Ovary (tissue), 9 donors: ENCODE measurements around the gene SRCIN1. TPM values are rescaled to one million over a fixed set of nuclear protein-coding genes. Genes with fewer than 3 reads are reported as not detected.

Experiments
- DNase-seq, 5 donors: peaks; one replicate each; pipeline ENCODE4 v3.0.0-alpha.2; 2019 to 2020
- H3K27ac ChIP-seq, 2 donors: fragments of 200-600 bp; one replicate each; pipeline versions ENCODE4 v1.5.1 to v1.8.0; 2019 to 2022
- H3K27me3 ChIP-seq: fragments of 200-600 bp; one replicate; pipeline ENCODE4 v1.8.0; 2022
- H3K36me3 ChIP-seq: fragments of 200-600 bp; sonication (generic); one replicate; pipeline ENCODE4 v1.5.1; 2019
- H3K4me1 ChIP-seq: one replicate; pipeline ENCODE4 v1.8.1; 2013; ENCODE audit warnings: mild to moderate bottlenecking, moderate library complexity; ENCODE audit not compliant: insufficient read depth
- H3K4me3 ChIP-seq: fragments of 200-600 bp; sonication (generic); one replicate; pipeline ENCODE4 v1.5.1; 2017
- H3K9me3 ChIP-seq, 2 donors: fragments of 200-600 bp in 1 of 2; sonication (generic) in 1 of 2; one replicate each; pipeline versions ENCODE4 v1.5.1 to v1.8.1; 2013 to 2019; ENCODE audit warnings: mild to moderate bottlenecking in 1 of 2, moderate library complexity in 1 of 2
- CTCF ChIP-seq, 3 donors: fragments of 450-650 bp in 2 of 3; fragments of 200-600 bp in 1 of 3; IDR thresholded peaks; one replicate each; pipeline versions ENCODE4 v1.5.1 to v1.8.0; 2016 to 2022; ENCODE audit warnings: antibody characterized with exemption in 3 of 3, mild to moderate bottlenecking in 1 of 3
- EP300 ChIP-seq: sonication (generic); formaldehyde crosslinking; IDR thresholded peaks from one replicate; pipeline ENCODE4 v1.6.1; 2017; ENCODE audit warnings: antibody characterized with exemption
- POLR2A ChIP-seq: fragments of 450-650 bp; IDR thresholded peaks from one replicate; pipeline ENCODE4 v1.6.1; 2017; ENCODE audit warnings: antibody characterized with exemption, mild to moderate bottlenecking, moderate library complexity
- WGBS, 3 donors: extraction: QIAGEN DNeasy Blood & Tissue Kit in 1 of 3; methylation state at CpG; one replicate each; pipeline versions ENCODE4 v1.1.5 to v1.1.7; 2013 to 2017; 5-methylcytosine and 5-hydroxymethylcytosine counted together
- intact Hi-C, 4 donors: fragments of 100-400 bp; cut with DNase I; formaldehyde crosslinking; loops; one replicate each; pipeline versions ENCODE4 v1.11.0 to v1.15.1; 2022 to 2023
- polyA plus RNA-seq, 2 donors: library from polyadenylated mRNA; stranded (reverse); fragments of 200-250 nt in 1 of 2; fragments of 350-450 nt in 1 of 2; fragmentation: Illumina TruSeq in 1 of 2; extraction: RNeasy Lipid Tissue Mini Kit (QIAGEN cat#74804) in 1 of 2; gene quantifications; one replicate each; pipeline ENCODE4 v1.2.3, GENCODE V29; 2013 to 2014
- total RNA-seq, 7 donors: library from RNA; depleted of rRNA in 2 of 7; stranded (reverse); fragments of >200 nt in 2 of 7; fragmentation: NEBNext Ultra II Directional in 3 of 7; extraction: Animal tissue kit (Norgen Biotek cat#: 25700) in 3 of 7; gene quantifications; one replicate each; pipeline versions ENCODE4 v1.1.0 to v1.2.4, GENCODE V29; 2016 to 2023
- donor health status: DM: no; HTN: no; CAD: no; lungs with moderate emphysema.
- donor health status: DM: no; HTN: no; CAD: no.
- donor health status: Bipolar disorder and iron deficiency.
- donor health status: DM: yes; HTN: yes; CAD: no.
- donor health status: DM: no; HTN: no; CAD: no.
- donor health status: DM: yes; HTN: yes; CAD: no.

Gene SRCIN1
- total and polyA plus RNA-seq, 9 donors, result 0.18 to 3.0 (median 1.0) TPM

DNA sequence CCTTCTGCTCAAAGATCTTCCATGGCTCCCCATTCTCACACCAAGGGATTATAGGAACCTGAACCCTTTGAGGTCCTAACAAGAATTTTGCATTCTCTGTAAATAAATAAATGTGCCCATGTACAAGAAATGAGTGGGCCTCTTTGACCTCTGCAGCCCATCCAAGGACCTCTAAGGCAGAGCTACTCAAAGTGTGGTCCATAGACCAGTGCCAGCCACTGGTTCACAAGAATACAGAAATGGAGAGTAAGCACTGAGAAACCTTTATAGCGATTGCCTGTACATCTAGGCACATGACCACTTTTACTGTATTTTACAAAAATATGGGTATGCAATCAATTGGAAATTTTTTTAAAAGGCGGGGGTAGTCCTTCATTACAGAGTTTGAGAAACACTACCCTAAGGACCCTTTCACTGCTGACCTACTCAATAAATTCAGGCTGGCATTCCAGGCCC, 7.8 kb upstream of the SRCIN1 start:
- Histone ChIP-seq H3K27me3 (no peaks in the 10 kb centered on the region), H3K4me3 (no peak overlapping the region), H3K27ac (no peak overlapping the region), H3K9me3 (peaks cover 0 to 9% of the 10 kb centered on the region in 2 donors), H3K36me3 (no peaks in the 10 kb centered on the region), H3K4me1 (no peaks in the 10 kb centered on the region)
- WGBS, 3 donors, result 74 to 90% (median 83%) methylated on average over 2 of the region's 2 CpGs
- no peak for DNase-seq
- intact Hi-C loops, result no loop called here
- TF ChIP-seq CTCF (IDR thresholded peaks at IDR 0.05) (no peak), EP300 (no peak), POLR2A (no peak)

DNA sequence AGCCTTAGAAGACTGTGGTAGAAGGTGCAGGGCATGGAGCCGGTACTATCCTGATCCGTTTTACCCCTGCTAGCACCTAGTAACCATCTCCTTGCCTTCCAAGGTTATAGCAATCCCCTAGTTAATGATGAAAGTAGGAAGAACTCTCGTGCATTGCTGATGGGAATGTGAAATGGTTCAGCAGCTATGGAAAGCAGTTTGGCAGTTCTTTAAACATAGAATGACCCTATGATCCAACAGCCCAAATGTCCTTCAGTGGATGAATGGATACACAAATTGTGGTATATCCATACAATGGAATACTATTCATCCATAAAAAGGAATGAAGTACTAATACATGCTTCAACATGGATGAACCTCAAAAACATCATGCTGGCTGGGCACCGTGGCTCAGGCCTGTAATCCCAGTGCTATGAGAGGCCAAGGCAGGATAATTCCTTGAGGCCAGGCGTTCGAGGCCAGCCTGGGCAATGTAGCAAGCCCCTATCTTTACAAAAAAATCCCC, 6.2 kb upstream of the SRCIN1 start:
- TF ChIP-seq EP300, result no peak
- no peak for TF ChIP-seq POLR2A
- no peak for TF ChIP-seq CTCF (IDR thresholded peaks at IDR 0.05)
- no peaks in the 10 kb centered on the region for H3K4me1 ChIP-seq
- H3K27ac ChIP-seq, result no peak overlapping the region
- intact Hi-C loops, result no loop called here
- no peaks in the 10 kb centered on the region for H3K36me3 ChIP-seq
- no peak for DNase-seq
- WGBS, 3 donors, result 91 to 93% (median 91%) methylated on average over 6 of the region's 6 CpGs
- H3K4me3 ChIP-seq, result no peak overlapping the region
- peaks cover 0 to 9% of the 10 kb centered on the region in 2 donors for H3K9me3 ChIP-seq
- H3K27me3 ChIP-seq, result peaks cover 3% of the 10 kb centered on the region

DNA sequence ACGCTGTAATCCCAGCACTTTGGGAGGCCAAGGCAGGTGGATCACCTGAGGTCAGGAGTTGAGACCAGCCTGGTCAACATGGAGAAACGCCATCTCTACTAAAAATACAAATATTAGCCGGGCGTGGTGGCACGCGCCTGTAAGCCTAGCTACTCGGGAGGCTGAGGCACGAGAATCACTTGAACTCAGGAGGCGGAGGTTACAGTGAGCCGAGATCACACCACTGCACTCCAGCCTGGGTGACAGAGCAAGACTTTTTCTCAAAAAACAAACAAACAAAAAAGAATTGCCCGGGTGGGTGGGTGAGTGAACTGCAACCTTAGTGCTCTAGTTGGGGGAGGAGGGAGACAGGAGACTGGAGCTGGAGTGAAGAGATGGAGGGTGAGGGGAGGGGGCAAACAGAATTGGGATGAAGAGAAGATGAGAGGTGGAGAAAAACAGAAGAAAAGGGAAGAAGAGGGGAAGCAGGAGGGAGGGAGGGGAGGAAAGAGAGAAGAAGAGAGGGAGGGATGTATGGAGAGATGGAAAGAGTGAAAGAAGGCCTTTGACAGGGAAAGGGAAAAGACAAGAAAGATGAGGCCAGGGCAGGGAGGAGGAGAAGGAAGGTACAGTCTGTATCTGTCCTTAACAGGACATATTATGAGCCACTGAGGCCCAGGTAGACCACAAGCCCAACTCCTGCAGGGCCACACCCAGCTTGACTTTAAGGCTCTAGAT, 5.5 kb upstream of the SRCIN1 start:
- Histone ChIP-seq H3K4me1 (peaks cover 4% of the 10 kb centered on the region), H3K27ac (no peak overlapping the region), H3K4me3 (no peak overlapping the region), H3K27me3 (peaks cover 3% of the 10 kb centered on the region), H3K36me3 (no peaks in the 10 kb centered on the region), H3K9me3 (peaks cover 0 to 9% of the 10 kb centered on the region in 2 donors)
- TF ChIP-seq CTCF (IDR thresholded peaks at IDR 0.05) (no peak), POLR2A (no peak), EP300 (no peak)
- intact Hi-C loops, result no loop called here
- no peak for DNase-seq
- WGBS, 3 donors, result 78 to 85% (median 78%) methylated on average over 11 of the region's 11 CpGs

DNA sequence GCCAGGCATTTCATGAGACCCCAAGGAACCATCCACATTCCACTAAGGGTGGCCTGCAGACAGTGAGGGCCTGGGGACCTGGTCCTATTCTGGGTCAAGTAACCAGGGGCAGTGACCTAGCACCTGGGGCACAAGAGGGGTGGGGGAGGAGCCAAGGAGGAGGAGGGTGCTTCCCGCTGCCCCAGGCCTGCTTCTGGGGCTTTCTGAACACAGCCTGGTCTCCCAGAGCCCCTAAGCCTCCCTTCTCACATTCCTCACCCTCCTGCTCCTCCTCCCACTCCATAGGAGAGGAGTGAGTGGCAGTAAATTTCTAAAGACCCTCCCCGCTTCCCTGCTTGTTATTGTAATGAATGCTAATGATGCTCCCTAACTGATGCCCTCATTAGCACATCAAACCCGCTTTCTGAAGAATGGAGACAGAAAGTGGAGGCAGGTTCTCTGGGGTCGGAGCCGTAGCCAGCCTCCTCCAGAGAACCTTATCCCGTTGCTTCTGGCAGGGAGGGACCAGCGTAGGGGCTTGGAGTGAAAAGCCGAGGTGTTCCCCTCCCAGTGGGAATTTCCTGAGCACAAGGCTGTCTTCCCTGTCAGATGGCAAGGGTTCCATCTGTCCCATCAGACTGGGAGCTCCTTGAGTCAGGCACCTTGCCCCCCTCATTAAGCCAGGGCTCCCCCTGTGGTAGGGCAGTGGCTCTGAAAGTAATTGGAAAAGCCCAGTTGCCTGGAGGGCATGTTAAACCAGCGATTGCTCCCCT, 3.7 kb upstream of the SRCIN1 start:
- WGBS, 3 donors, result 26 to 38% (median 30%) methylated on average over 9 of the region's 9 CpGs

More for the DNA sequence above, 3.7 kb upstream of the SRCIN1 start:
- H3K4me1 ChIP-seq, result peaks cover 6% of the 10 kb centered on the region
- no peak overlapping the region for H3K27ac ChIP-seq
- no peak for DNase-seq
- no peak overlapping the region for H3K4me3 ChIP-seq
- TF ChIP-seq CTCF (IDR thresholded peaks at IDR 0.05) (no peak), POLR2A (no peak), EP300 (no peak)
- H3K9me3 ChIP-seq, result peaks cover 0 to 9% of the 10 kb centered on the region in 2 donors
- peaks cover 3% of the 10 kb centered on the region for H3K27me3 ChIP-seq
- intact Hi-C loops, result loop anchor here in 1 of 4 donors (10.0 kb wide), 1 partner anchor 55 kb away; no protein-coding TSS in a partner anchor
- H3K36me3 ChIP-seq, result no peaks in the 10 kb centered on the region
